Myocyte (in vitro differentiated cells): ENCODE measurements around the gene RGS17. TPM values are rescaled to one million over a fixed set of nuclear protein-coding genes. Genes with fewer than 3 reads are reported as not detected.
A peak's percentile ranks its signal among the peaks of the same experiment; 100 is the strongest.

Experiments used
- DNase-seq: peaks from one replicate; pipeline ENCODE4 v3.0.0-alpha.2; 2012; ENCODE audit warnings: low read depth
- total RNA-seq: library from RNA; depleted of rRNA; stranded (reverse); fragments of >200 nt; gene quantifications from 2 replicates; pipeline ENCODE4 v1.2.3, GENCODE V29; 2014

The RGS17 gene
- total RNA-seq, 1 donor from 2014 or later, result 4.7 TPM

- DNase-seq, result no peak
These were observed 44.7 kb downstream of the RGS17 start for GRCh38 chr6:153086225-153086990.

GRCh38 chr6:153085239-153085638 lies 45.8 kb downstream of the RGS17 start:
- no peak for DNase-seq

- peak; percentile 63 for DNase-seq
These were observed 46.7 kb downstream of the RGS17 start for GRCh38 chr6:153084393-153084792.

DNA sequence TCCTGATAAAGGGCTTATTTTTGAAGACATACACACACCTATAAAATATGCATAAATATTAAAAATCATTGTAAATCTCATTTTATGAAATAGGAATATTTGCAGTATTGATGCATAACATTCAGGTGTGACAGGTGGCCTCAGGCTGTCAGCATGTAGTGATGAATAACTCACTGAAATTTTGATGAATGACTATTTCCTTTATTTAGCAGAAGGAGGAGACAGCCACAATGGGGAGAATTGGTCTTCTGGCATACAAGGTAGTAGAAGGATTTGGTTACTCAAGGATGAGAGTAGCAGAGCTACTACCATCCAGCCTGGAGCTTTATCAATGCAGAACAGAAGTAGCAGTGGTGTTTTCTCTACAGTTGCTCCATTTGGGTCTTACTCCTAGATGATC lies 47.2 kb downstream of the RGS17 start:
- DNase-seq, result no peak

- DNase-seq, result no peak
These were observed 49.2 kb downstream of the RGS17 start for GRCh38 chr6:153081914-153082313.

DNA sequence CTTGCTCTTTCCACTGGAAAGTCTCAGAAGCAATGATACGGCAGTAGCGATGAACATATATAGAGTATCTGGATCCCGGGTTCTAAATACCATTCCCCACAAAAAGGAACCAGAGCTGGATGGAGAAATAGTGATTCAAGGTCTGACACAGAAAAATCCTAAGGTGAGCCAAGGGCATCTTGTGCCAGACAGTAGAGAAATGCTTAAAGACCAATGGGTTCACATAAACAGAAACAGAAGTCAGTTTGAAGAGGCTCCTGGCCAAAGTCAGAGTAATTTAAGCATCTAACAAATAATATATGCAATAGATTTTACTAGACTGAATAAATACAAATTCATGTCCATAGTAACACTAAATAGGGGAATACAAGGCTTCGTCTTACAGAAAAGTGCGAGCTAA lies 54.7 kb downstream of the RGS17 start:
- no peak for DNase-seq

GRCh38 chr6:153074761-153075160 lies 56.3 kb downstream of the RGS17 start:
- no peak for DNase-seq

- no peak for DNase-seq
These were observed 57.2 kb downstream of the RGS17 start for GRCh38 chr6:153073841-153074240.

GRCh38 chr6:153070756-153071155 lies 60.3 kb downstream of the RGS17 start:
- no peak for DNase-seq

- DNase-seq, result no peak
These were observed 61.2 kb downstream of the RGS17 start for GRCh38 chr6:153069897-153070296.

GRCh38 chr6:153065222-153065621 lies 65.9 kb downstream of the RGS17 start:
- no peak for DNase-seq

- no peak for DNase-seq
These were observed 67.1 kb downstream of the RGS17 start for GRCh38 chr6:153063936-153064335.

- DNase-seq, result peak; percentile 78
These were observed 68.6 kb downstream of the RGS17 start for GRCh38 chr6:153062516-153062915.

GRCh38 chr6:153059757-153060156 lies 71.3 kb downstream of the RGS17 start:
- no peak for DNase-seq

GRCh38 chr6:153059311-153059710 lies 71.8 kb downstream of the RGS17 start:
- DNase-seq, result no peak

GRCh38 chr6:153058909-153059308 lies 72.2 kb downstream of the RGS17 start:
- peak; percentile 26 for DNase-seq

DNA sequence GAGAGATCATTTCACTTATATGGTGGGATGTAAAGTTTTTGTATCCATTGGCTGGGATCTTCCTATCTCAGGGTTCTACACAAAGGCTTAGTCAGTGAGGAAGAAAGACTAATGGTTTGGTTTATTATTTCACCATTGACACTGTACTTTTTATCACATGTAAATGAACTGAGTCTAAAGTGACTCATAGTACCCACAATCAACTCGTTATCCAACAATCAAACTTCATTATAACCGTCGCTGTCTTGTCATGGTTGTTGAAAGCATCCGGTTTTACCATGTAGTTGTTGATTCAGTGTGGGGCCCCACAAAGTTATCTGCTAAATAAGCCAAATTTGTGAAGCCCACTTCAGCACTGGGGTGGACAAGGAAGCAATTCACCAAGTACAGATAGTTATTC lies 72.8 kb downstream of the RGS17 start:
- no peak for DNase-seq

DNA sequence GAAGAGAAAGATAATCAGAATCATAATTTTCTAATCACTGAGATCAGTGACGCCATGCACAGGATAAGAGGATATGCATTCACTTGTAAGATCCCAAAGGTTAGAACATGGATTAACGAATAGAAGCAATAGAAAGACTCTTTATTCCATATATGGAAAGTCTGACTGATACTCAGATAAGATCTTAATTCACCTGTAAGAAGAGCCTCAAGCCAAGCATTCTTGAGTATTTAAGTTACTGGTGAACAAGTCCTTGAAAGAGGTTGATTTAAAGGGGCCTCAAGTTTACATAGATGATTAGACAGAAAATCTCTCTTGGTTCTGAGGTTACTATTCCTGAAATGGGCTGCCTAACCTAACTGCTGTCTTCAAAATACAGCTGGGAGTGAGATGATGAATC lies 74.8 kb downstream of the RGS17 start:
- no peak for DNase-seq

DNA sequence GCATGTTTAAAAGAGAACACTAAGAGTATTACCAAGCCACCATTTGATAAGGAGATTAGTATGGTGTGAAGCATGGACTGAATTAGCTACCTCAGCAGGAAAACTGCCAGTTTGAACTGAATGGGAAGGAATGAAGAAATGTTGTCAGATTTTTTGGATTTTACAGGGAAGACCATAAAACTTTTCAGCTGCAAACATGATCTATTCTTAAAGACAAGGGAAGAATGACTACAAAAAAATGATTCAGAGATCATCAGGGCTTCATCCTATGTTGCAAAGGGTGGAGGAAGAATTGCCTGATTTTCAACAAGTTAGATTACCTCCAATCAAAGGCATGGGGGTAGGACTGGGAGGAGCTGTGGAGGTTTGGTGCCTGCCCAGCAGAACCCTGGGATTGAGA lies 79.3 kb downstream of the RGS17 start:
- no peak for DNase-seq

DNA sequence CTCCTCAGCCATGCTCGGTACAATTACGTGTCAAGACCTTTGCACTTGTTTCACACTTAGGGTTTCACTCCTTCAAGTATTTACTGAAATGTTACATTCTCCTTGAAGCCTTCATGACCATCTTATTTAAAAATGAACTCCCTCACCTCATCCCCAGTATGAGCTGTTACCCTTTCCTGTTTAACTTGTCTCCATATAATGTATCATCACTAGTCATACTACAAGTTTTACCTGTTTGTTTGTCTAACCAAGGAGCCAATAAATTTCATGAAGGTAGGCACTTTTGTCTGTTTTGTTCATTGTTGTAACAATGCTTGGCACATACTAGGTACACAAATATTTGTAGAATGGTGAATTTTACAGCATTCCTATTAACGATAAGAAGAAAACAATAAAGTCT lies 82.5 kb downstream of the RGS17 start:
- DNase-seq, result no peak

- no peak for DNase-seq
These were observed 83.7 kb downstream of the RGS17 start for GRCh38 chr6:153047386-153047785.

GRCh38 chr6:153045271-153045670 lies 85.8 kb downstream of the RGS17 start:
- DNase-seq, result no peak

GRCh38 chr6:153044295-153044694 lies 86.8 kb downstream of the RGS17 start:
- DNase-seq, result peak; percentile 54

GRCh38 chr6:153043719-153044118 lies 87.4 kb downstream of the RGS17 start:
- peak; percentile 47 for DNase-seq
